Colonic mucosa (tissue), 4 donors: ENCODE data around the gene WDR74. TPM values are rescaled to one million over a fixed set of nuclear protein-coding genes. Genes with fewer than 3 reads are reported as not detected.

Source experiments
- DNase-seq: peaks from one replicate; pipeline ENCODE4 v3.0.0-alpha.2; 2020
- H3K27ac ChIP-seq: fragments of 200-600 bp; one replicate; pipeline ENCODE4 v1.8.0; 2021
- H3K27me3 ChIP-seq: fragments of 200-600 bp; one replicate; pipeline ENCODE4 v1.8.0; 2021
- H3K36me3 ChIP-seq: fragments of 200-600 bp; one replicate; pipeline ENCODE4 v1.8.0; 2021
- H3K4me1 ChIP-seq: fragments of 200-600 bp; one replicate; pipeline ENCODE4 v1.8.0; 2021; ENCODE audit warnings: mild to moderate bottlenecking
- H3K4me3 ChIP-seq: fragments of 200-600 bp; one replicate; pipeline ENCODE4 v1.8.0; 2021
- H3K9ac ChIP-seq, 2 donors: one replicate each; pipeline ENCODE4 v1.7.0; 2013; ENCODE audit warnings: control low read depth in 2 of 2, low read depth in 2 of 2, low read length in 2 of 2
- H3K9me3 ChIP-seq: fragments of 200-600 bp; one replicate; pipeline ENCODE4 v1.8.0; 2021
- CTCF ChIP-seq: fragments of 200-600 bp; IDR thresholded peaks from one replicate; pipeline ENCODE4 v1.8.0; 2022; ENCODE audit warnings: antibody characterized with exemption, mild to moderate bottlenecking
- intact Hi-C: fragments of 100-400 bp; cut with DNase I; formaldehyde crosslinking; loops from one replicate; pipeline ENCODE4 v1.14.1; 2022
- total RNA-seq, 2 donors: library from RNA; stranded (reverse); fragmentation: NEBNext Ultra II Directional in 1 of 2; extraction: Animal tissue kit (Norgen Biotek cat#: 25700) in 1 of 2; gene quantifications; one replicate each; pipeline ENCODE4 v1.2.1, GENCODE V29; 2021
- donor health status: healthy.
- donor health status: DM: no; HTN: no; CAD: no.
- donor health status: DM: no; HTN: no; CAD: no.

Gene WDR74
- total RNA-seq, 2 donors from 2014 or later = 27.4 to 43.3 TPM

DNA sequence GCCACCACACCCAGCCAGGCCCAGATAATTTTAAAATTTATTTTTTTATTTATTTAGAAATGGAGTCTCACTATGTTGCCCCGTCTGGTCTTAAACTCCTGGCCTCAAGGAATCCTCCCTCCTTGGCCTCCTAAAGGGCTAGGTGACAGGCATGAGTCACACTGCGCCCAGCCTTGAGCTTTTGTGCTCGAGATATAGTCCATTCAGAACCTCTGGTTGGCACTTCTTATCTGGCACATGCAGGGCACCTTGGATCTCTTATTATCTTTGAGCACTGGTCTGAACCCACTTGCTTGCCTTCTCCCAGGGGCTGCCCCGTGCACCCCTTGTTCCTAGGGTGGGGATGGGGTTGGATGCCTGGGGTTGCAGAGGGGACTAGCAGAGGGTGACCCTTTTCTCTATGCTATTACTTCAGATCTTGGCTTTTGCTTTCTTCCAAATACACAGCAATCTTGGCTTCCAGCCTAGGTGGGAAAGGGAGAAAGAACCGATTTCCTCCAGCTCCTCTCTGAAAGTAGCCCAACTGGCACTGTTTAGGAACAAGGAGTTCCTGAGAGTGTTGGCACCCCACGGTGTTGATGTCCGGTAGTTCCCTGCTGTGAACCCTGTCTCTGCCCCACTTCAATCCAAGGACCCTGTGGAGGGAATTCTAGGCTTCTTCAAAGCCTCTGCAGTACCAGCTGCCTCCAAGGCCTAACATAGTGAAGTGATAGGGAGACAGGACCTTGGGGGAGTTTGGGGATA lies 40.0 kb upstream of the WDR74 start:
- DNase-seq = no peak
- intact Hi-C loops = no loop called here
- H3K4me3 ChIP-seq = no peak overlapping the region

DNA sequence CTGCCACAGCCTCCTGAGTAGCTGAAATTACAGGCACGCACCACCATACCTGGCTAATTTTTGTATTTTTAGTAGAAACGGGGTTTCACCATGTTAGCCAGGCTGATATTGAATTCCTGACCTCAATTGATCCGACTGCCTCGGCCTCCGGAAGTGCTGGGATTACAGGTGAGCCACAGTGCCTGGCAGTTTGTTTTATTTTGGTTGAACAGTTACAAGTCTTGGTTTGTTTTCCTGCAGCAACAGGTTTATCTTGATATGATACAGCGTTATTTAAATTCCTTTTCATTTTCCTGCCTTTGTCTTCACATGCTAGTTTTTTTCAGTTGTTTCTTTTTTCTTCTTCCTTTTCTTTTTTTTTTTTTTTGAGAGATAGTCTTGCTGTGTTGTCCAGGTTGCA lies 37.3 kb upstream of the WDR74 start:
- no peak overlapping the region for H3K9ac ChIP-seq
- no peak for DNase-seq
- no peak for TF ChIP-seq CTCF
- H3K27ac ChIP-seq = no peak overlapping the region
- H3K27me3 ChIP-seq = no peaks in the 10 kb centered on the region
- H3K9me3 ChIP-seq = no peaks in the 10 kb centered on the region
- intact Hi-C loops = no loop called here
- no peak overlapping the region for H3K4me3 ChIP-seq
- H3K36me3 ChIP-seq = no peaks in the 10 kb centered on the region
- H3K4me1 ChIP-seq = peaks cover 9% of the 10 kb centered on the region

More for the DNA sequence above, 40.0 kb upstream of the WDR74 start:
- H3K36me3 ChIP-seq = peaks cover 7% of the 10 kb centered on the region
- no peak for TF ChIP-seq CTCF
- peak overlapping the region; percentile 17 to 98 for H3K9ac ChIP-seq
- peaks cover 13% of the 10 kb centered on the region for H3K4me1 ChIP-seq
- H3K9me3 ChIP-seq = no peaks in the 10 kb centered on the region
- no peaks in the 10 kb centered on the region for H3K27me3 ChIP-seq
- peak overlapping the region; percentile 99 for H3K27ac ChIP-seq

DNA sequence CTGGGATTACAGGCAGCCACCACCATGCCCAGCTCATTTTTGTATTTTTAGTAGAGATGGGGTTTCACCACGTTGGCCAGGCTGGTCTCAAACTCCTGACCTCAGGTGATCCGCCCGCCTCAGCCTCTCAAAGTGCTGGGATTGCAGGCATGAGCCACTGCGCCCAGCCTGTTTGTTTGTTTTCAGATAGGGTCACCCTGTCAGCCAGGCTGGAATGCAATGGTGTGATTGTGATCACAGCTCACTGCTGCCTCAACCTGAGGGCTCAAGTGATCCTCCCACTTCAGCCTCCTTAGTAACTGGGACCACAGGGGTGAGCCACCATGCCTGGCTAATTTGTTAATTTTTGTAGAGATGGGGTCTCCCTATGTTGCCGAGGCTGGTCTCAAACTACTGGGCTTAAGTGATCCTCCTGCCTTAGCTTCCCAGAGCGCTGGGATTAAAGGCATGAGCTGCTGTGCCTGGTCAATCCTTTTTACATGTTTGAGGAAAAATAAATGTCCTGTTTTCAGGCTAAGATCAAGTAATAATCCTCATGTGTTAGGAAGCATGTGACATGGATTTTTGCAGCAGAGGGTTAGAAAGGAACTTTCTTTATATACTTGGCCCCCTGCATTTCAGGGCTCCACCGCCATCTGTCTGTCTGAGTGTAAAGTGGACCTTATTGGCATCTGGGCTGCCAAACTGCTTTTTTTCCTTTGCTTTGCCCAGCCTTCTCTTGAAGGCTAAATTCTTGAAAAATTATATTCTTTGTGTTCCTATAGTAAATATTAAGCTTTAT lies 36.5 kb upstream of the WDR74 start:
- intact Hi-C loops = no loop called here
- H3K27ac ChIP-seq = no peak overlapping the region
- no peak for TF ChIP-seq CTCF

GRCh38 chr11:62874851-62875250 lies 35.5 kb upstream of the WDR74 start:
- no peaks in the 10 kb centered on the region for H3K36me3 ChIP-seq
- no peak for DNase-seq
- H3K27me3 ChIP-seq = no peaks in the 10 kb centered on the region
- peaks cover 3% of the 10 kb centered on the region for H3K4me1 ChIP-seq
- intact Hi-C loops = no loop called here
- no peak overlapping the region for H3K4me3 ChIP-seq
- H3K9ac ChIP-seq = no peak overlapping the region
- H3K9me3 ChIP-seq = no peaks in the 10 kb centered on the region
- H3K27ac ChIP-seq = no peak overlapping the region
- TF ChIP-seq CTCF = no peak

More for the DNA sequence above, 36.5 kb upstream of the WDR74 start:
- no peaks in the 10 kb centered on the region for H3K36me3 ChIP-seq
- H3K27me3 ChIP-seq = no peaks in the 10 kb centered on the region
- H3K9ac ChIP-seq = no peak overlapping the region
- no peaks in the 10 kb centered on the region for H3K9me3 ChIP-seq
- no peak for DNase-seq
- H3K4me1 ChIP-seq = peaks cover 9% of the 10 kb centered on the region
- H3K4me3 ChIP-seq = no peak overlapping the region

DNA sequence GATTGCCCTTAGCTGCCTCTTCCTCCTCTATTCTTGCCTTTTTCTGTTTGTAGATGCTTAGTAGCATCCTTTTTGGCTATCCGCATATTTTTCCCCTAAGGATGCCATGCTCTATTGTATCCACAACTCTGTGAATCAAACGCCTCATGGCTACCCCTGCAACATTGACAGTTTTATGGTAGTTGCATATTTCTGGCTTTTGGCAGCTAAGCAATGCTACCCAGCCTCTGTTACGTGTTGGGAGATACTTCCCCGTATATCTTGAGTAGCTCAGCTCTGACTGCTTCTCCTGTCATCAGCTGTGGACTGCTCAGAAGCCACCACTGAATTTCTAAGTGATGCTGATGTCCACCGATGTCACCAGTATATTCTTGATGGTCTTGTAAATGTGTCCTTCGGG lies 26.2 kb upstream of the WDR74 start:
- H3K9me3 ChIP-seq = no peaks in the 10 kb centered on the region
- intact Hi-C loops = no loop called here
- H3K9ac ChIP-seq = no peak overlapping the region

More for the DNA sequence above, 26.2 kb upstream of the WDR74 start:
- no peak for TF ChIP-seq CTCF
- Histone ChIP-seq H3K4me3 (no peak overlapping the region), H3K4me1 (no peaks in the 10 kb centered on the region), H3K27me3 (no peaks in the 10 kb centered on the region), H3K27ac (no peak overlapping the region), H3K36me3 (no peaks in the 10 kb centered on the region)
- no peak for DNase-seq
